ENCODE results near the gene DENND6A.
A peak's percentile ranks its signal among the peaks of the same experiment; 100 is the strongest.

The DENND6A gene

DNA sequence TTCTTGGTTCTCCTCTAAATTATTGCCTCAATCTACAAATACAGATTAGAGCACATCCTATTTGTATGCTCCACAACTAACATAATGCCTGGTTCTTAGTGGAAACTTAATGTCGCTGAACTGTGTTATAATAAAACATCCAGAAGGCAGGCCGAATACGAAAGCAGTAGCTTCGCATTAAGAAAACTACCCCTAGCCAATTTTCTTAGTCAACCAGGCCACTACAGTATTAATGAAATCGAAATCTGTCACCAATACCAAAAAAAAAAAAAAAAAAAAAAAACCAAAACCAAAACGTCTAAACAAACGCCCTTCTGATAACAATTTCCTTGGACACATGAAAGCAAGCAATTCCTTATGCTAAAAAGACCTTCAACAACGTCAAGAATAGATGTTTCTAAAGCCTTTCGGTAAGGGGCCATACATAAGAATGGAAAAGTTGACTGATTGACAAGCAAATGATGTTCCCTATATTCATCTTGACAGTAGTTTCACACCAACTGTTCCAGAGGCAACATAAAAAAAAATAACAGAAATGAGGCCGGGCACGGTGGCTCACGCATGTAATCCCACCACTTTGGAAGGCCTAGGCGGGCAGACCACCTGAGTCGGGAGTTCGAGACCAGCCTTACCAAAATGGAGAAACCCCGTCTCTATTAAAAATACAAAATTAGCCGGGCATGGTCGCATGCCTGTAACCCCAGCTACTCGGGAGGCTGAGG, 1.3 kb downstream of the DENND6A start:
- H3K9ac ChIP-seq (ENCODE audit: low read depth, low read length), result peak overlapping the region; percentile 88
- H3K9me3 ChIP-seq (ENCODE audit: control insufficient read depth, insufficient read depth, low read length), result no peaks in the 10 kb centered on the region
- no peaks in the 10 kb centered on the region for H3K27me3 ChIP-seq (ENCODE audit: control insufficient read depth, insufficient read depth, low read length)
- H3K36me3 ChIP-seq (ENCODE audit: control insufficient read depth, insufficient read depth, low read length), result no peaks in the 10 kb centered on the region
- peak overlapping the region; percentile 89 for H3K4me3 ChIP-seq (ENCODE audit: low read depth, low read length)
- H3K4me1 ChIP-seq (ENCODE audit: control insufficient read depth, insufficient read depth, low read length), result peaks cover 6% of the 10 kb centered on the region

- H3K9ac ChIP-seq (ENCODE audit: low read depth, low read length), result no peak overlapping the region
- no peak overlapping the region for H3K4me3 ChIP-seq (ENCODE audit: low read depth, low read length)
- peaks cover 6% of the 10 kb centered on the region for H3K4me1 ChIP-seq (ENCODE audit: control insufficient read depth, insufficient read depth, low read length)
- H3K9me3 ChIP-seq (ENCODE audit: control insufficient read depth, insufficient read depth, low read length), result no peaks in the 10 kb centered on the region
- H3K27me3 ChIP-seq (ENCODE audit: control insufficient read depth, insufficient read depth, low read length), result no peaks in the 10 kb centered on the region
- H3K36me3 ChIP-seq (ENCODE audit: control insufficient read depth, insufficient read depth, low read length), result no peaks in the 10 kb centered on the region
Observed at GRCh38 chr3:57689367-57690053, 3.4 kb downstream of the DENND6A start.

DNA sequence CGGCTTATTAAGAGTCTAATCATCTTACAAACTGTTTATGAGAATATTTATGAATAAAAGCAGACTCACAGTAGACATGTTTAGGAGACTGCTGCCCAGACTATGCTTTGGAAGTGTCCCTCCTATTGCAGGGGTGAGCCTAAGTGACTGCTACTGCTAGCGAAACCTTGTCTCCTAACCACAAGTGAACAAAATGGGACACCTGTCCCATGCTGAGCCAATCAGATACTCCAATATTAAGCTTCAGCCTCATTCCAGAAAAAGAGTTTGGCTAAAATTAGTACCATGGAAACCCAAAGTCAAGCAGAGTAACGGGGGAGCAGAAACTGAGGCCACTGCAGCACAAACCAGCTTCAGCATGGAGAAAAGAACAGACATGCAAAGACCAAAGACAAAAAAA, 4.6 kb downstream of the DENND6A start:
- Histone ChIP-seq H3K4me3 (ENCODE audit: low read depth, low read length) (no peak overlapping the region), H3K4me1 (ENCODE audit: control insufficient read depth, insufficient read depth, low read length) (peaks cover 6% of the 10 kb centered on the region), H3K9me3 (ENCODE audit: control insufficient read depth, insufficient read depth, low read length) (no peaks in the 10 kb centered on the region), H3K36me3 (ENCODE audit: control insufficient read depth, insufficient read depth, low read length) (no peaks in the 10 kb centered on the region), H3K27me3 (ENCODE audit: control insufficient read depth, insufficient read depth, low read length) (no peaks in the 10 kb centered on the region), H3K9ac (ENCODE audit: low read depth, low read length) (no peak overlapping the region)

DNA sequence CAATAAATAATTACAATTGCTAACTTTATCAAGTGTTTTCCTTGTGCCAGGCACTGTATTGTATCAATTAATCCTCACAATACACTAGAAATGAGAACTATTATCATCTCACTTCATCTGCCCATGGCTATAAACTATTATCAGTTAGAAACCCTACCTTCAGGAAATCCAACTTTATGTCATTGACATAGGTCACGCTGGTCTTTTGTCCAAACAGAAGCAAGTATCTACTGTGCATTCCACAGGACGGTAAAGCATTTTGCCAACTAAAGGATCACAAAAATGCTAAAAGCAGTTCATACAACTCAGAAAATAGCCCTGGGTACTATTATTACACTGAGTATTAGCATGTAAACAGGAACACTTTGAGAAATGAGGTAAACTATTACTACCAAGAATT, 9.6 kb downstream of the DENND6A start:
- H3K4me1 ChIP-seq (ENCODE audit: control insufficient read depth, insufficient read depth, low read length), result peaks cover under 1% of the 10 kb centered on the region
- H3K9me3 ChIP-seq (ENCODE audit: control insufficient read depth, insufficient read depth, low read length), result no peaks in the 10 kb centered on the region
- no peak overlapping the region for H3K9ac ChIP-seq (ENCODE audit: low read depth, low read length)
- peaks cover 2% of the 10 kb centered on the region for H3K36me3 ChIP-seq (ENCODE audit: control insufficient read depth, insufficient read depth, low read length)
- no peak overlapping the region for H3K4me3 ChIP-seq (ENCODE audit: low read depth, low read length)
- no peaks in the 10 kb centered on the region for H3K27me3 ChIP-seq (ENCODE audit: control insufficient read depth, insufficient read depth, low read length)

DNA sequence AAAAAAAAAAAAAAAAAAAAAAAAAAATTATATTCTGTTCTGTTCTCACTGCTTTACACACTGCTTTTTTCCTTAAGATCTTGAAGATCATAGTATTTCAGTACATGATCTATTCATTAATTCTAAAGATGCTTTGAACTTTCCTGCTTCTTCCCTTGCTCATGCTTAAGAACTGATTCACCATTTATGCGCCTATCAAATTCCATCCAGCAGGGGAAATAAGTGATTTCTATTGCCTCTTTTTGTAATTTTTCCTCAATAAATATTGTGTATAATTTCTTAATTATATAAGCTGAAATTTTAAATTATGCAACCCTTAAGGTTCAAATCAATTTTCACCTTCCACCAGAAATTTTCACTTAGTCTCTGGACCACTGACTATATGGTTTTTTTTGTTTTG, 10.6 kb downstream of the DENND6A start:
- no peak overlapping the region for H3K9ac ChIP-seq (ENCODE audit: low read depth, low read length)
- H3K27me3 ChIP-seq (ENCODE audit: control insufficient read depth, insufficient read depth, low read length), result no peaks in the 10 kb centered on the region
- H3K36me3 ChIP-seq (ENCODE audit: control insufficient read depth, insufficient read depth, low read length), result peaks cover 2% of the 10 kb centered on the region
- no peaks in the 10 kb centered on the region for H3K9me3 ChIP-seq (ENCODE audit: control insufficient read depth, insufficient read depth, low read length)
- H3K4me3 ChIP-seq (ENCODE audit: low read depth, low read length), result no peak overlapping the region
- no peaks in the 10 kb centered on the region for H3K4me1 ChIP-seq (ENCODE audit: control insufficient read depth, insufficient read depth, low read length)

GRCh38 chr3:57681691-57682090, 11.2 kb downstream of the DENND6A start:
- no peak overlapping the region for H3K4me3 ChIP-seq (ENCODE audit: low read depth, low read length)
- H3K36me3 ChIP-seq (ENCODE audit: control insufficient read depth, insufficient read depth, low read length), result peaks cover 2% of the 10 kb centered on the region
- no peak overlapping the region for H3K9ac ChIP-seq (ENCODE audit: low read depth, low read length)
- H3K9me3 ChIP-seq (ENCODE audit: control insufficient read depth, insufficient read depth, low read length), result no peaks in the 10 kb centered on the region
- no peaks in the 10 kb centered on the region for H3K27me3 ChIP-seq (ENCODE audit: control insufficient read depth, insufficient read depth, low read length)
- H3K4me1 ChIP-seq (ENCODE audit: control insufficient read depth, insufficient read depth, low read length), result no peaks in the 10 kb centered on the region

DNA sequence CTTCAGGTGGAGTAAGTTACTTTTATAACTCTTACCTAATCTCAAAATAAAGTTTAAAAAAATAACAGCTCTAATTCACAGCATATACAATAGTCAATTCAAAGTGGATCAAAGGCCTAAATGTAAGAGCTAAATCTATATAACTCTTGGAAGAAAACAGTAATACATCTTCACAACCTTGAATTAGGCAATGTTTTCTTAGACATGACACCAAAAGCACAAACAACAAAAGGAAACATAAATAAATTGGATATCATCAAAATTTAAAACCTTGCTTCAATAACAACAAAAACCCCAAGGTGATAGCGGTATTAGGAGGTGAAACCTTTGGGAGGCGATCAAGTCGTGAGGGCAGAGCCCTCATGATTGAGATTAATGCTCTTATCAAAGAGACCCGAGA, 12.8 kb downstream of the DENND6A start:
- no peaks in the 10 kb centered on the region for H3K9me3 ChIP-seq (ENCODE audit: control insufficient read depth, insufficient read depth, low read length)
- H3K9ac ChIP-seq (ENCODE audit: low read depth, low read length), result no peak overlapping the region
- no peaks in the 10 kb centered on the region for H3K4me1 ChIP-seq (ENCODE audit: control insufficient read depth, insufficient read depth, low read length)
- H3K27me3 ChIP-seq (ENCODE audit: control insufficient read depth, insufficient read depth, low read length), result no peaks in the 10 kb centered on the region
- H3K36me3 ChIP-seq (ENCODE audit: control insufficient read depth, insufficient read depth, low read length), result peaks cover 2% of the 10 kb centered on the region
- no peak overlapping the region for H3K4me3 ChIP-seq (ENCODE audit: low read depth, low read length)

GRCh38 chr3:57675530-57675929, 17.3 kb downstream of the DENND6A start:
- Histone ChIP-seq H3K27me3 (ENCODE audit: control insufficient read depth, insufficient read depth, low read length) (no peaks in the 10 kb centered on the region), H3K4me3 (ENCODE audit: low read depth, low read length) (no peak overlapping the region), H3K9me3 (ENCODE audit: control insufficient read depth, insufficient read depth, low read length) (no peaks in the 10 kb centered on the region), H3K4me1 (ENCODE audit: control insufficient read depth, insufficient read depth, low read length) (peaks cover under 1% of the 10 kb centered on the region), H3K9ac (ENCODE audit: low read depth, low read length) (no peak overlapping the region), H3K36me3 (ENCODE audit: control insufficient read depth, insufficient read depth, low read length) (peaks cover 2% of the 10 kb centered on the region)

DNA sequence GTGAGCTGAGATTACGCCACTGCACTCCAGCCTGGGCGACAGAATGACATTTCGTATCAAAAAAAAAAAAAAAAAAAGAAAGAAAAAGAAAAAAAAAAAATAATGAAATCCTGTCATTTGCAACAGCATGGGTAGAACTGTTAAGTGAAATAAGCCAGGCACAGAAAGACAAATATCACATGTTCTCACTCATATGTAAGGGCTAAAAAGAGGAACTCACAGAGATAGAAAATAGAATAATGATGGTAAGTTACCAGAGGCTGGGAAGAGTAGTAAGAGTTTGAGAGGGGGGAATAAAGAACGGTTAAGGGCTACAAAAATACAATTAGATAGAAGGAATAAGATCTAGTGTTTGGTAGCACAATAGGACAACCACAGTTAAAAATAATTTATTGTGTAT, 19.7 kb downstream of the DENND6A start:
- Histone ChIP-seq H3K9ac (ENCODE audit: low read depth, low read length) (no peak overlapping the region), H3K4me3 (ENCODE audit: low read depth, low read length) (no peak overlapping the region), H3K9me3 (ENCODE audit: control insufficient read depth, insufficient read depth, low read length) (no peaks in the 10 kb centered on the region), H3K27me3 (ENCODE audit: control insufficient read depth, insufficient read depth, low read length) (no peaks in the 10 kb centered on the region), H3K36me3 (ENCODE audit: control insufficient read depth, insufficient read depth, low read length) (no peaks in the 10 kb centered on the region), H3K4me1 (ENCODE audit: control insufficient read depth, insufficient read depth, low read length) (peaks cover 5% of the 10 kb centered on the region)

DNA sequence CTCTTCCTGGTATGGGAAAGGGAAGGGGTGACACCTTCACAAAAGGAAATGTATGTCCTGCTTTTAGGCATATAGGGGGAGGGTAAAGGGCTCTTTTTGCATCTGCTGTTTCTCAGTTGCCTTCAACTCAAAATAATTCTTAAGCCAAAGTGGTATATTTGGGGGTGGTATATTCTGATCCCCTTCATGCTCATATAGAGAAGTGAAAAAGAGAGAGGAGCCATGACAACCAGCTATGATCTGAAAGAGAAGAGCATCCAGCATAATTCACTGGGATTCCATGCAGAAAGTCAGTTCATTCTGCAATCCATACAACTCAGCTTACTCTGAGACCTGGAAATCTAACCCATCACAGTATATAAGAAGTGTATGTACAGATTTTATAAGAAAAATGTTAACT, 22.3 kb downstream of the DENND6A start:
- Histone ChIP-seq H3K27me3 (ENCODE audit: control insufficient read depth, insufficient read depth, low read length) (no peaks in the 10 kb centered on the region), H3K36me3 (ENCODE audit: control insufficient read depth, insufficient read depth, low read length) (no peaks in the 10 kb centered on the region), H3K4me1 (ENCODE audit: control insufficient read depth, insufficient read depth, low read length) (peaks cover 5% of the 10 kb centered on the region), H3K4me3 (ENCODE audit: low read depth, low read length) (no peak overlapping the region), H3K9me3 (ENCODE audit: control insufficient read depth, insufficient read depth, low read length) (no peaks in the 10 kb centered on the region), H3K9ac (ENCODE audit: low read depth, low read length) (no peak overlapping the region)

- Histone ChIP-seq H3K9me3 (ENCODE audit: control insufficient read depth, insufficient read depth, low read length) (no peaks in the 10 kb centered on the region), H3K27me3 (ENCODE audit: control insufficient read depth, insufficient read depth, low read length) (no peaks in the 10 kb centered on the region), H3K36me3 (ENCODE audit: control insufficient read depth, insufficient read depth, low read length) (no peaks in the 10 kb centered on the region), H3K4me1 (ENCODE audit: control insufficient read depth, insufficient read depth, low read length) (no peaks in the 10 kb centered on the region), H3K9ac (ENCODE audit: low read depth, low read length) (no peak overlapping the region), H3K4me3 (ENCODE audit: low read depth, low read length) (no peak overlapping the region)
Observed at GRCh38 chr3:57661404-57661803, 31.5 kb downstream of the DENND6A start.

DNA sequence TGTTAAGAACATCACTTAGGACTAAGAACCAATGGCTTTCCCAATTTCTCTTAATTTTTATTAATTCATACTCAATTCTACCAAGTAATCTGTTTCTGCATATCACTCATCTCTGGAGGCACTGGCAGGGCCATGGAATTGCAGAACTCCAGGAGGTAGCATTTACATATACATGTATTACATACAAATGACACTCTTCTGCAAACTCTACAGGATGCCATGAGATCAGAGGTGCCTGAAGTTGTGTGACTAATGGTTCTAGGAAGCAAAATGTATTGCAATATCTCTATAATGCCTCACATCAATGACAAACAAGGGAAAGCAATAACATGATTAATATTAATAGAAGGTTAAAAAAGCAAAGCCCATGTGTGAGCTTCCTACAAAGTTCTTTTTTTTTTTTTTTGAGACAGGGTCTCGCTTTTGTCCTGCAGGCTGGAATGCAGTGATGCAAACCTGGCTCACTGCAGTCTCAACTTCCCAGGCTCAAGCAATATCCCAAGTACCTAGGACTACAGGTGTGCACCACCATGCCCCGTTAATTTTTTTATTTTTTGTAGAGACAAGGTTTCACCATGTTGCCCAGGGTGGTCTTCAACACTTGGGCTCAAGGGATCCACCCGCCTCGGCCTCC, 33.0 kb downstream of the DENND6A start:
- no peak overlapping the region for H3K9ac ChIP-seq (ENCODE audit: low read depth, low read length)

More for the DNA sequence above, 33.0 kb downstream of the DENND6A start:
- Histone ChIP-seq H3K4me3 (ENCODE audit: low read depth, low read length) (no peak overlapping the region), H3K9me3 (ENCODE audit: control insufficient read depth, insufficient read depth, low read length) (no peaks in the 10 kb centered on the region), H3K27me3 (ENCODE audit: control insufficient read depth, insufficient read depth, low read length) (no peaks in the 10 kb centered on the region), H3K36me3 (ENCODE audit: control insufficient read depth, insufficient read depth, low read length) (no peaks in the 10 kb centered on the region), H3K4me1 (ENCODE audit: control insufficient read depth, insufficient read depth, low read length) (no peaks in the 10 kb centered on the region)

Data from iPS-15b (cell line).